Measurements from ENCODE around the gene PDE3A. TPM values are rescaled to one million over a fixed set of nuclear protein-coding genes. Genes with fewer than 3 reads are reported as not detected.

PDE3A gene
- total RNA-seq, 1 experiment from 2014 or later: 0.80 TPM

GRCh38 chr12:20616093-20616492 is 247.8 kb downstream of the PDE3A start:
- no peak overlapping the region for H3K27ac ChIP-seq (ENCODE audit: low read depth, low read length, poor library complexity, severe bottlenecking)
- H3K9me3 ChIP-seq (ENCODE audit: low read depth, low read length, poor library complexity, severe bottlenecking): no peaks in the 10 kb centered on the region
- intact Hi-C loops (cut with micrococcal nuclease; ENCODE audit: unreplicated experiment): no loop called here
- H3K36me3 ChIP-seq (ENCODE audit: insufficient read depth, low read length, poor library complexity, severe bottlenecking): no peaks in the 10 kb centered on the region
- no peaks in the 10 kb centered on the region for H3K27me3 ChIP-seq (replicated peaks; ENCODE audit: insufficient read depth, low read depth, low read length, poor library complexity)
- H3K4me3 ChIP-seq (ENCODE audit: low read depth, low read length, poor library complexity, severe bottlenecking): no peak overlapping the region
- H3K4me1 ChIP-seq (ENCODE audit: insufficient read depth, low read length, poor library complexity, severe bottlenecking): no peaks in the 10 kb centered on the region
- CTCF ChIA-PET: no interaction called here
- no peak for DNase-seq (ENCODE audit: low spot score)
- TF ChIP-seq CTCF (conservative IDR thresholded peaks at IDR 0.05; ENCODE audit: low read depth, low read length) (no peak), EZH2 (IDR thresholded peaks at IDR 0.05; ENCODE audit: borderline replicate concordance, low read depth, low read length, poor library complexity, severe bottlenecking) (no peak)
- BruUV-seq (replicated peaks): no TSS peak
- POLR2A ChIA-PET (ENCODE audit: low non-redundant PET): no interaction called here

- Histone ChIP-seq H3K36me3 (ENCODE audit: insufficient read depth, low read length, poor library complexity, severe bottlenecking) (no peaks in the 10 kb centered on the region), H3K27me3 (replicated peaks; ENCODE audit: insufficient read depth, low read depth, low read length, poor library complexity) (peaks cover 4% of the 10 kb centered on the region), H3K27ac (ENCODE audit: low read depth, low read length, poor library complexity, severe bottlenecking) (no peak overlapping the region), H3K9me3 (ENCODE audit: low read depth, low read length, poor library complexity, severe bottlenecking) (no peaks in the 10 kb centered on the region), H3K4me1 (ENCODE audit: insufficient read depth, low read length, poor library complexity, severe bottlenecking) (no peaks in the 10 kb centered on the region), H3K4me3 (ENCODE audit: low read depth, low read length, poor library complexity, severe bottlenecking) (no peak overlapping the region)
- TF ChIP-seq CTCF (conservative IDR thresholded peaks at IDR 0.05; ENCODE audit: low read depth, low read length): no peak
- TF ChIP-seq EZH2 (IDR thresholded peaks at IDR 0.05; ENCODE audit: borderline replicate concordance, low read depth, low read length, poor library complexity, severe bottlenecking): no peak
- DNase-seq (ENCODE audit: low spot score): no peak
- CTCF ChIA-PET: no interaction called here
- intact Hi-C loops (cut with micrococcal nuclease; ENCODE audit: unreplicated experiment): loop anchor here (5.0 kb wide), 1 partner anchor 133 kb away; no protein-coding TSS in a partner anchor
- BruUV-seq (replicated peaks): no TSS peak
- POLR2A ChIA-PET (ENCODE audit: low non-redundant PET): no interaction called here
Observed at GRCh38 chr12:20620261-20620660, 251.9 kb downstream of the PDE3A start.

GRCh38 chr12:20624718-20625117 is 256.4 kb downstream of the PDE3A start:
- POLR2A ChIA-PET (ENCODE audit: low non-redundant PET): interaction anchor here (0.5 kb wide), 1 partner anchor 8 kb away, joined by 8 read pairs; no protein-coding TSS in a partner anchor
- Histone ChIP-seq H3K4me1 (ENCODE audit: insufficient read depth, low read length, poor library complexity, severe bottlenecking) (no peaks in the 10 kb centered on the region), H3K27ac (ENCODE audit: low read depth, low read length, poor library complexity, severe bottlenecking) (no peak overlapping the region), H3K4me3 (ENCODE audit: low read depth, low read length, poor library complexity, severe bottlenecking) (no peak overlapping the region), H3K9me3 (ENCODE audit: low read depth, low read length, poor library complexity, severe bottlenecking) (no peaks in the 10 kb centered on the region), H3K36me3 (ENCODE audit: insufficient read depth, low read length, poor library complexity, severe bottlenecking) (no peaks in the 10 kb centered on the region), H3K27me3 (replicated peaks; ENCODE audit: insufficient read depth, low read depth, low read length, poor library complexity) (peaks cover 7% of the 10 kb centered on the region)
- no TSS peak for BruUV-seq (replicated peaks)
- no peak for TF ChIP-seq EZH2 (IDR thresholded peaks at IDR 0.05; ENCODE audit: borderline replicate concordance, low read depth, low read length, poor library complexity, severe bottlenecking)
- peak; percentile 53 for TF ChIP-seq CTCF (conservative IDR thresholded peaks at IDR 0.05; ENCODE audit: low read depth, low read length)
- CTCF ChIA-PET: interaction anchor here (0.6 kb wide), 1 partner anchor 18 kb away, joined by 3 read pairs; no protein-coding TSS in a partner anchor
- intact Hi-C loops (cut with micrococcal nuclease; ENCODE audit: unreplicated experiment): loop anchor here (5.0 kb wide), 1 partner anchor 137 kb away; no protein-coding TSS in a partner anchor
- peak; percentile 29 for DNase-seq (ENCODE audit: low spot score)
